GM21381 (cell line): ENCODE results near the gene RBBP9.
"Not testable (repeated sequence)": the region's sequence is repeated elsewhere in the genome, so short reads cannot be mapped to it uniquely, and the experiment has no call there.

Experiments
- ATAC-seq: cut with Tn5 transposase; IDR thresholded peaks from one replicate; pipeline ENCODE4 v1.9.1; 2021; ENCODE audit warnings: mild to moderate bottlenecking, moderate library complexity; ENCODE audit not compliant: unreplicated experiment

RBBP9 gene

DNA sequence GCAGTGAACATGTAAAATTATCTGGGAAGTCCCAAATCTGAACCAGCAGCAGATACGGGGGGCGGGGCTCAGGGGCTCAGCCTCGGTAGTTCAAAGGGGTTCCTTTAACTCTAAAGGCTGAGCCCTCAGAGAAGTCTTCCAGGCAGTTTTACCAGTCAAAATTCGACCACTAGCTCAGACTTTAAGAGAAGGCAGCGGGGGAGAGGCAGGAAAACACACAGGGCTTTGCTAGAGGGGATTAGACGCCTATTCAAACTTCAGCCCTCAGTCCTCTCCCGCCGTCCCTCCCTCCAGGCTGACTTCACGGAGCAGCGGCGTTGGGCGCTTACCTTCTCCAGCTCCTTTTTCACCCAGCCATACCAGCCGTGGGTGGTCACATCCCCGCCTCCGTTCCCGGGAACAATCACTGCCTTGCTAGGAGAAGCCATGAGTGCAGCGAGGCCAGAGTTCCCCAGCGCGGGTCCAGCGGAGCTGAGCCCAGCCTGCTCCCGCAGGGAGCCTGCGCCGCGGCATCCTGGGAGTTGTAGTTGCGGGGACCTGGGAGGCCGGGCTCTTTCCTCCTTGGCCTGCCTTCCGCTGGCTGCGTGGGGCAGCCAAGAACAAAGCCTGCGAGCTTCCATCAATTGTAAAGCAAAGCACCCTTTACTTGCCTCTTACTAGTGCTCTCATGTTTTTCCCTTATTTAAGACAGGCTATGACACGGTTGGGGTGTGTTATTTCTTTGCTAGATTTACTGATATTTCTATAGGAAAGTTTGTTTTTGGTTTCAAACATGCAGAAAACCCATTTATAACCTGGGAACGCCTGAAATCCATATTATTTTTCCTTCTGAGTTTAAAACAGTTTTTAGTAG lies at the start of gene RBBP9:
RBBP9 (minus strand) TSS at position 486 of the 853 bp plus-strand sequence; CDS start at position 428, 58 bp downstream.
- peak; percentile 98 for ATAC-seq

DNA sequence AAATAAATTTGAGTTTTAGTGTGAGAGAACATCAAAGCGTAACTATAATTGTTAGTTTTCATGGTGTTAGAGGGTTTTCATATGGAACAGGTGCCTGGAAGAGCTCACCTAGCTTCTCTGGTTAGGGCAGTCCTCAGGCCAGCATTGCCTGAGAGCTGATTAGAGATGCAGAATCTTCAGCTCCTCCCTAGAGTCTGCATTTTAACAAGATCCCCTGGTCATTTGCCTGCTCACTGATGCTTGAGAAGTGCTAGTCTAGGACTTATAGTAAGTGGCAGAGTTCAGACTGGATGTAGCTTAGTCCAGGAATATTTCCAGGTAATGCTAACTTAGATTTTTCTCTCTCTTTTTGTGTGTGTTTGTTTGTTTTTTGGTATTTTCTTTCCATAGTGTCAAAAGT lies 48.5 kb upstream of the RBBP9 start:
- no peak for ATAC-seq

DNA sequence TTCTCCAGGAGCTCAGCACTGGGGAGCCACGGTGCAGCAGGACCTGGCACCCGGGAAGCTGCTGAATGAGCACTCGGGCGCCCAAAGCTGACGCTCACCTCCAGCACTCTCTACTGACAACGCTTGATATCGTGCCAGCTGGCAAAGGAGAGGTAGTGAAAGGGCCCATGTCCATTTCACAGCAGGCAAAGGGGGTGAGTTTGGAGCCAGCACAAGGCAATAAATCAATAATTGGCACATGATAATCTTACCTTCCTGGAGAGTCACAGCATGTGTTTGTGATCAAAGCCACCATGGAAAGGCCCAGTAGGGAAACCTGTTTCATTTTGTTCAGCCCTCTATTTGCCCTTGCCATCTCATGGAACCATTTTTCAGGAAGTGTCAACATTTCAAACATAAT lies 46.9 kb upstream of the RBBP9 start:
- ATAC-seq: no peak

DNA sequence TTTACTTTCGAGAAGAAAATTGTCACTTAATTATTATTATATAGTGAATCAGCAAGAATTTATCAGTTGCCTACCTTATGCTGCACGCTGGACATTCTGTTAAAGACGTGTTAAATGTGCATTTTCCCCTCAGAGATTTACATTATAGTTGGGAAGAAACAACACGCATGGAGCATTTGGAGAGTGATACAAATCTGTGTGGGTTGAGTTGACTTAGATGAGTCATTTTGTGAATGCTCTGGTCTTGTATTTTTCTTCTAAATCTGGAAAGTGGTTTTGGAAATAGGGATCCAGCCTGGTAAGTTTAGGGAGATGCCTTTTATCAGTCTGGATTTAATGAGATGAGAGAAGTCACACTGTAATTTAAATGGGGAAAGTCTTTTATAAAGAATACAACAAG lies 46.2 kb upstream of the RBBP9 start:
- ATAC-seq: no peak

DNA sequence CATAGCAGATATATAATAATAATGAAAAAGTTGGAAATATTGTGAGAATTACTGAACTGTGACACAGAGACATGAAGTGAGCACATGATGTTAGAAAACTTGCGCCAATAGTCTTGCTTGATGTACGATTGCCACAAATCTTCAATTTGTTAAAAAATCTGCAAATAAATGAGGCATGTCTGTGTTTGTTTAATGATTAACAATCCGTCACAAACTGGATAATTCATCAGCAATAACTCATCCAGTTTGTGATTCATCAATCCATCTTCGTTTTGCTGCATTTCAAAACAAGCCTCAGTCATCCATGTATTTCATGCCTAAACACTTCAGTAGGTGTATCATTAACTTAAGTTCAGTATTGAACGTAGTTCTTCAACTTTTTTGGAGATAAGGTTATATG lies 44.7 kb upstream of the RBBP9 start:
- no peak for ATAC-seq

DNA sequence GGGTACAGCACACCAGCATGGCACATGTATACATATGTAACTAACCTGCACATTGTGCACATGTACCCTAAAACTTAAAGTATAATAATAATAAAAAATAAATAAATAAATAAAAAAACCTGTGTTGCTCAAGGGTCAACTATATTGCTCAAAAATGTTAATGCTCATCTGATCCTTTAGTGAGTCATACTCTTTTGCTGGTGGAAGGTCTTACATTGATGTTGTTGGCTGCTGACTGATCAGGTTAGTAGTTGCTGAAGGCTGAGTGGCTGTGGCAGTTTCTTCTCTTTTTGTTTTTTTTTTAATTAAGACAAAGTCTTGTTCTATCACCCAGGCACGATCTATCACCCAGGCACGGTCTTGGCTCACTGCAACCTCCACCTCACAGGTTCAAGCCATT lies 40.6 kb upstream of the RBBP9 start:
- no peak for ATAC-seq

DNA sequence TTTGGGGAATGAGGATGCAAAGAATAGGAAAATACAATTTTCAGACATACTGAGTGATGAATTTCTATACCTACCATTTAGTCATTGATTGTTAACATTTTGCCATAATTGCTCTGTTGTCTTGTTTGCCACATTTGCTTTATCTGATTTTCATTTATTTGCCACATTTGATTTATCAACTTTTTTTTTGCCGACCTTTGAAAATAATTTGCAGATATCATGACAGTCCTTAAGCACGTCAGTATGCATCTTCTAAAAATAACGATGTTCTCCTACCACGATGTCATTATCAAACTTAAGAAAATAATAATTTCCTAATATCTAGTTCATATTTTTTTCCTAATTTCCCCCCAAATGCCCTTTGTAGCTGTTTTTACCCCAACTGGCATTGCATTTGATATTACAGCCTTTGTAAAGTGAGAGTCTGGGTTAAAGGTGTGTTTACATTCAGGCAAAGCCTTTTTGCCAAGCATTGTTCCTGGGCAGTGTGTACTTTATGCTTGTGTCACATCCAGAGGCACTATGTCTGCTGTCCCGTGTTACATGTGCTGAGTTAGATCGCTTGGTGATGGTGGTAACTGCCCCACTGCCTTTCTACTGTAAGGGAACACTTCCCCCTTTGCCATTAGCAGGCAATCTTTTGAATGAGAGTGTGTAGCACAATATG lies 37.1 kb upstream of the RBBP9 start:
- no peak for ATAC-seq

DNA sequence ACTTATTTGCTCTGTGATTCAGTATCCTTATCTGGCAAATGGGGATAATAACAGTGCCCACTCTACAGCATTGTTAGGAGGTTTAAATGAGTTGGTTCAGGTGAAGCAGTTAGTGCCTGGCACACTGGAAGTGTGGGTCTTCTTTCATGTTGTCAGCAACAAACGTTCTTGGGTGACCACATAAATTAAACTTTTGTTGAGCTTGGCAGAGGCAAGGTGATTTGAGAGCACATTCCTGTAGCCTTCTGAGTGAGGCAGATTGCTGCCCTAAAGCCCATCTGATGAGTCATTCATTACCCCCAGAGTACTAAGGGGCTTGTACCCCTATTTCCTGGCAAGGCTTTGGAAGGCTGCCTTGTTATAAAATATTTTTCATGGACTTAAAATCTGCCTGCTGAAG lies 36.5 kb upstream of the RBBP9 start:
- no peak for ATAC-seq

DNA sequence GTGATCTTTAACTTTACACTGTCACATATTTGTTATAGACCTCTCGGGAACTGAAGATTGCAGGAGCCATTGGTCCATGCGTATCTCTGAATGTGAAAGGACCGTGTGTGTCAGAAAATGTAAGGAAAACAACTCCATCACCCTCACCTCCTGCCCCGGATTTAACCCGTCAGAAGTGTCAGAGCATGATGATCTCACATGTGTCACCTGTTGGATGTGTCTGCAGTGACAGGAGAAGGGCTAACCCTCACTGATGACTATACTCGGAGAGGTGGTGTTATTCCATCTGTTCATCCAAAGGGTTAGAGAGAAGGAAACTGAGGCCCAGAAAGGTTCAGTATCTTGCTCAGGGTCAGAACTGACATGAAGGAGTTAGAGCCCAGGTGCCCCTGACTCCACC lies 35.6 kb upstream of the RBBP9 start:
- ATAC-seq: no peak

DNA sequence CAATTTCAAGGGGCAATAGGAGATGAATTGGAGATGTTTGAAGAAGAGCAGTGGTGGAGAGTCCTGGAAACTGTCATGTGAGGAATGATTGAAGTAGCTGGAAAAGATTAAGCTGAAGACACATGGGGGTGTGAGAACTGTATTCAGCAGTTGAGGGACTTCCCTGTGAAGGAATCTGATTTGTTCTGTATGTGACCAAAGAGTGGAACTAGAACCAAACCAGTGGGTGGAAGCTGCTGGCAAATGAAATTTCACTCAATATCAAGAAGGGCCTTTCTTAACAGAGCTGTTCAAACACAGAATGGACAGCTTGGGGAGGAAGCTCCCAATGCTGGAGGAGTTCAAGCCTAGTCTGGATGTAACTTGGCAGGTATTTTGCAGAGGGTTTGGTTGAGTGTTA lies 32.0 kb upstream of the RBBP9 start:
- no peak for ATAC-seq

DNA sequence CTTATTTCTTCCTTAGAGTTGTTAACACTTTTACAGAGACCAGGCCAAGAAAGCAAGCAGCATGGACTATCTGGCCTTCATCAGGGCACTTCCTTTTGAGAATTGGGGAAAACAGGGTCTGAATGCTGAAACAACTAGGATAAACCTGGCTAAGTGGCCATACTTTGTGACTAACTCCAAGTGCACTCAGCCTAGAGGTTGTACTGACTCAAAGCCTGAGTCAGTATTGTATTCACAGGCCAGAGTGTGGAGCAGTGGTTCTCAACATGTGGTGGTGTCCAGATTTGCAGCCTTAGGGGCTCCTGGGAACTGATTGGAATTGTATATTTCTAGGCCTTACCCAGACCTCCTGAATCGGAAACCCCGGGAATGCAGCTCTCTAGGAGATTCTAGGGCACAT lies 30.8 kb upstream of the RBBP9 start:
- no peak for ATAC-seq

DNA sequence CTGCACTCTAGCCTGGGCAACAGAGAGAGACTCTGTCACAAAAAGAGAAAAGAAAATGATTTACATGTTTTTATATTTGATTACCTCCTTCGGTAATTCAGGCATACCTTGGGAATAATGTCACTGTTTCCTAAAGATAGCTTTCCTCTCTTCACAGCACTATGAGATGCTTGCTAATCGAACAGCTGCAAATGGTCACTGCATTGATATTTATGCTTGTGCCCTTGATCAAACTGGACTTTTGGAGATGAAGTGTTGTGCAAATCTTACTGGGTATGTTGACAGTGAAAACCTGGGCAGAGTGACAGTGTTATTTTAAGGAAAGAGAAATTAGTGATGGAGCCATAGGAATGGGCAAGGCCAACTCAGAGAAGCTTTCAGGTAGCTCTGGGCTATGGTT lies 30.3 kb upstream of the RBBP9 start:
- no peak for ATAC-seq

DNA sequence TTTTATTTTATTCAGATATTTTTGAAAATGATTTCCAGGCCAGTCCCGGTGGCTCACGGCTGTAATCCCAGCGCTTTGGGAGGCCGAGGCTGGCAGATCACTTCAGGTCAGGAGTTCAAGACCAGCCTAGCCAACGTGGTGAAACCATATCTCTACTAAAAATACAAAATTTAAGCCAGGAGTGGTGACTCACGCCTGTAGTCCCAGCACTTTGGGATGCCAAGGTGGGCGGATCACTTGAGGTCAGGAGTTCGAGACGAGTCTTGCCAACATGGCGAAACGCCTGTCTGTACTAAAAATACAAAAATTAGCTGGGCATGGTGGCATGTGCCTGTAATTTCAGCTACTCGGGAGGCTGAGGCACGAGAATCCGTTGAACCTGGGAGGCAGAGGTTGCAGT lies 29.7 kb upstream of the RBBP9 start:
- ATAC-seq: not testable (repeated sequence)

DNA sequence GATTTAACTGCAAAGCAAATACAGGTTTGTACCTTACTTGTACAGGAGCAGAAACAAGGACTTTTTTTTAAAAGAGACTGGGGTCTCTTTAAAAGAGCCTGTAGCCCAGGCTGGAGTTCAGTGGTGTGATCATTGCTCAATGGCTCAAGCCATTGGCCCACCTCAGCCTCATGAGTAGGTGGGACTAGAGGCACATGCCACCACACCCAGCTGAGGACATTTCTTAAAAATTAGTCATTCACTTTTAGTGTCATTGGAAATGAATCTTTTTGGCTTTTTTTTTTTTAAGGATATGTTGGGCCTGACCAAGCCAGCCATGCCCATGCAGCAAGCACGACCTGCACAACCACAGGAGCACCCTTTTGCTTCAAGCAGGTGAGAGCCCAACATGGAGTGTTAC lies 27.6 kb upstream of the RBBP9 start:
- ATAC-seq: no peak

DNA sequence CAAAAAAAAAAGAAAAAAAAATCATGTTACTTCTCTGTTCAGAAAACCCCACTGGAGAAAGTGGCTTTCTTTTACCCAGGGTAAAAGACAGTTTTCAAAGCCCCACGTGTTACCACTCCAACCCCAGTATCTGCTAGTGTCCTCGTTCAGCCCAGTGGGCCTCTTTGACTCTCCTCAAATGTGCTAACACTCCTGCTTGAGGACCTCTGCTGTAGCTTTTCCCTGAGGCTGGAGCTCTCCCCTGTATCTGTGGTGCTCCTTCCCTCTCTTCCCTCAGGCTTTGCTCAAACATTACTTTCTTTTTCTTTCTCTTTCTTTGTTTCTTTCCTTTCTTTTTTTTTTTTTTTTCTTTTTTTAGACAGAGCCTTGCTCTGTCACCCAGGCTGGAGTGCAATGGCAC lies 26.0 kb upstream of the RBBP9 start:
- no peak for ATAC-seq

DNA sequence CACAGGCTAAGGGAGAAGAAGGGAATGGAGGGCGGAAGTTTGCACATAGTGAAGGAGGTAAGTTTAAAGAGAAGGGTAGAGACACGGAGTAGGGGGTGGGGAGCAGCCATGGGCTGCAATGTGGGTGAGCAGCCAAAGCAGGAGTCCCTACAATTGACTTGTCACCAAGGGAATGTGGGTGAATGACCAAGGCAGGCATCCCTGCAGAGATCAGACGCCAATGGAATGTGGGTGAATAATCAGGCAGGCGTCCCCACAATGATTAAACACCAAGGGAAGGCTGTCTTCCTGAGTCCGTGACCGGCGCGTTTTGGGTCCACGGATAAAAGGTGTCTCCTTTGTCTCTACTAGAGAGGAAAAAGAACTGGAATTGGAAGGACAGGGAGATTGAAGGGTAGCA lies 25.0 kb upstream of the RBBP9 start:
- not testable (repeated sequence) for ATAC-seq

DNA sequence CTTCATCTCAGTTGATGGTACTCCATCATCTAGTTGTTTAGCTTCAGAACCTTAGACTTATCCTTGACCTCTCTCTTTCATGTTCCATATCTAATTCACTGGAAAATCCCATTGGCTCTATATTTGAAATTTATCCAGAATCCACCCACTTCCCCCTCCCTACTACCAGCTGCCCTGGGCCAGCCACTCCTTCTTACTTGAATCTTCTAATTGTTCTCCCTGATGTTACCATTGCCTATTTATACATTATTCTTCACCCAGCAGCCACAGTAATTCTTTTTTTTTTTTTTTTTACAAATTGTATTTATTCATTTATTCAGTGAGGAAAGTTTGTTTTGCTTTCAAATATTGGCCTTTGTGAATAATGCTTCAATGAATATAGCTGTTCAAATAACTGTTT lies 18.9 kb upstream of the RBBP9 start:
- ATAC-seq: no peak

DNA sequence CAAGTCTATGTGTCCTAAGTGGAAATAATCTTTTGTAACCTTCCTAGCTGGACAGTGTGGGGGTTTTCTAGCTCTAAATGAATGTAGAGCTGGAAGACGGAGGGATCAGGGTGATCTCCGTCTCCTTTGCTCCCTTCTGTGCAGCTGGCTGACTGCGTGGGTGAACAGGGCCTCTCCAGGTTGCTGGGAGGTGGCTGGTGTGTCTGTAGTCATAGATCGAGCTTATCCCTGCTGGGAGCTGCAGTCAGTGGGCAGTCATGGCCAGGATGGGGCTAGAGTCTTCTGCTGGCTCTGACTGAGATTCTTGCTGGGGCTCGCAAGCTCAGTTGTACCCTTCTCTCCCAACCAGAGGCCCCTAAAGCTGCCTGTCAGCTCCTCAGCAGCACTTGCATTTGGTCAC lies 17.1 kb upstream of the RBBP9 start:
- no peak for ATAC-seq

DNA sequence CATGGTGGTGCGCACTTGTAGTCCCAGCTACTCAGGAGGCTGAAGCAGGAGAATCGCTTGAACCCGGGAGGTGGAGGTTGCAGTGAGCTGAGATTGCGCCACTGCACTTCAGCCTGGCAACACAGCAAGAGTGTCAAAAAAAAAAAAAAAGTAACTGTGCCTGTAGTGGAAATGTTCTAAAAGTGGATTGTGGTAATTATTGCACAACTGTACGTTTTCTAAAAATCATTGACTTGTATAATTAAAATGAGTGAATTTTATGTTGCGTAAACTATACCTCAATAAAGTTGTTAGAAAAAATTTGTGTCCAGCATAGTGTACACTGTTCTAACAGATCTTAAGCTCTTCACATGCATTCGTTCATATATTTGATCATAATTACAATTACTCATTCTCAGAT lies 16.2 kb upstream of the RBBP9 start:
- ATAC-seq: no peak

DNA sequence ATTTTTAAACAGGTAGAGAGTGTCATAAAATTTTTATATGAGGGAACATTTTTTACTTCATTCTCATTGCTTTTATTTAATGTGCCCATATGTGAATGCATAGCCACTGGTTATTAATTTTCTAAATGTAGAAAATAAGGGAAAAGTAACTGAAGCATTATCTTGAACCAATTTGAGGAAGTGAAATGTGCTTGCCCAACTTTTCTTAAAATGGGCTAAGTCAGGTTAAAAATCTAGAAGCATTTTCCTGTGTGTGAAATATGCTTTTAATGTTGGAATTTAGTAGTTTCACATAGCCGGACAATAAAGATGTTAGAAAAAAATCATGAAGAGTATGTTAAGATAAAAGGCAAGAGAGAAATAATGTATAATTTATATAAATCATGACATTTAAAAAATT lies 14.5 kb upstream of the RBBP9 start:
- no peak for ATAC-seq

DNA sequence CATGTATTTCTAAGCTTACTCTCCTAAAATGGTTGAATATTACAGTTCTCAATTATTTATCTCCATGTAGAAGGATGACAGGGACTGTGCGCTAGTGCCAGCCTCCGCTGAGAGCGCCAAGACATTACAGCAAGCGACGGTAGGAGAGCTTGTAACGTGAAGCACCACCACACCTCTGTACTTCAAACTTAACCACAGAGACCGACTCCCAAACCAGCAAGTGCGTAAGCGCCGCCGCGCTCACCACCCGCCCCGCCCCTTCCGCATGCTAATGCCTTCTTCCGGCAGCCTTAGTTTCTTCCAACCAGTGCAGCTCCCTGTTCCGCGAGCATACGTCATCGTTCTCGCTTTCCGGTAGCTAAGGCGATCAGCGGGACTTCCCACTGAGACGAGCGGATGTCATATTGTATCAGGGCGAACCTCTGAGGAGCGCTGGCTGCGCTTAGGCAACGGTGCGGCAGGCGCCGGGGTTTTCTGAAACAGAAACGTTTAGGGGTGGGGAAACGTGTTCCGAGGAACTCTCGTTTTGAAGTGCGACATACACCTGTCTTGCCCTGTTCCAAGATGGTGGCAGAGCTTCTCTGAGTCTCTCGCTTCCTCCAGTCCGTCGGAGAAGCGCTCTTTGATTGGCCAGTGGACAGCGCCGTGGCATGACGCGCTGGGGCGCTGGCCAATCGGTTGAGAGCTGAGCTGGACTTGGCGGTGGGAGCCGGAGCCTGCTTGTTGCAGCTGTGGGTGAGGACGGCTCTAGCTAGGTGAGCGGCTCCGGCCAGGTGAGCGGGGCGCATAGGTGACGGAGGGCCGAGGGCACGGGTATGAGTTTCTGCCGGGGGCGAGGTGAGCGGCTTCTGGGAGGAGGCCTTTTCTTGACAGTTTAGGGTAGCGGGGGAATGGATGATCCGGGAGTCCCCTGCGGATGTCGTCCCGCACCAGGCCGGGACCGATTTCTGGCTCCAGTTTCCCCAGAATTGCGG lies 10.5 kb upstream of the RBBP9 start, which contains the start of gene SEC23B:
SEC23B (plus strand) TSS at position 723 of the 974 bp plus-strand sequence. CDS start 2,896 bp downstream, outside the sequence.
- peak; percentile 92 for ATAC-seq
